NCI-H1105 treated with DMSO at 0.1 percent for 48 hours (cell line): Measurements from ENCODE around the gene TTC9.

Experiments used
- DNase-seq: peaks from one replicate; lab custom pipeline; 2025; lab: John Stamatoyannopoulos, UW

TTC9 gene

DNA sequence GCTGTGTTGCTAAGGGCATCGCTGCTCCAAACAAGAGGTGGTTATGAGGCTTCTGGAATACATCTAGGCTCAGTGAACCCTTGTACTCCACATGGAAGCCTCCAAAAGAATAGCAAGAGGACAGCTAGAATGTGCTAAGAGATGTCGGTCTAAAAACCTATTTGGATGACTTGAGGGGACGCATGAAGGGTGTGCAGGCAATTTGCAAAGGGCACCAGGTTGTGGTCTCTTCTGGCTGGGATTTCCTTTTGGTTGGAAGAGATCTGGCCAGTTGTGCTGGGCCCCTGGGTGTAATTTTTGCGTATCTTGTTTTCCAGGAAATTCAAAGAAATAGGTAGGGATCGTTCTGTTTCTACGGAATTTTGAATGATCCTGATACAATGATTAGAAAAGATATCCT is 4.2 kb downstream of the TTC9 start:
- DNase-seq = no peak

DNA sequence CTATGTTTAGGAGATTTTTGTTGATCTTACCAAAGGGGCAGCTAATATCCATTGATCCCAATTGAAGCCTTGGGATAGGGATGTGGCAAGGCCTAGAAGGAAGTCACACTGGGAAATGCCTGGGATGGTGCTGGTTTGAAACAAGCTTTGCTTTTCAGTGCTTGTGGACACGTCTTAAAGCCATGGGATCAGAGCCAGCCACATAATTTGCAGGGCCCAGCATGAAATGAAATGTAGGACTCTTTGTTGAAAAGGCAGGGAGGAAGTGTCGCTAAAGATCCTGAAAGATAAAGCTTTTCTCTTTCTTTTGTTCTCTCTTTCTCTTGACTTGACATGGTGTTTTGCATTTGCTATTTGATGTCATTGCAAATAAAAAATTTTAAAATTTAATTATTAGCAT is 5.0 kb downstream of the TTC9 start:
- no peak for DNase-seq

DNA sequence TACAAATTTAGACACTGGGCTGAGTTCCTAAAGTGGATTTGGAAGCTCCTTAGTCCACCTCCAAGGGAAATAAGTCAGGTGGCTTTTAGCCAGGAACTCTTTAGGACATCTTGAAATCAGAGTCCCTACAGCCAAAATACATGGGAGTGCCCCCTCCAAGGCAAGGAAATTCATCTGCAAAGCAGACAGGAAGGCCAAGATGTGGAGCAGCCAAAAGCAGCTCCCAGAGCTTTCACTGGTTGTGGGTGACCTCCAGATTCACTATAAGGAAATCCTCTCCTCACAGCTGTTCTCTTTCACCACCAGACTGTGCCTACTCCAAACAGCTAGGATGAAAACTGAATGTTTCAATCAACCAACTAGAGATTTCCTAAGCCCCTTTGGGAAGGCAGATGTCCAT is 6.6 kb downstream of the TTC9 start:
- DNase-seq = no peak

DNA sequence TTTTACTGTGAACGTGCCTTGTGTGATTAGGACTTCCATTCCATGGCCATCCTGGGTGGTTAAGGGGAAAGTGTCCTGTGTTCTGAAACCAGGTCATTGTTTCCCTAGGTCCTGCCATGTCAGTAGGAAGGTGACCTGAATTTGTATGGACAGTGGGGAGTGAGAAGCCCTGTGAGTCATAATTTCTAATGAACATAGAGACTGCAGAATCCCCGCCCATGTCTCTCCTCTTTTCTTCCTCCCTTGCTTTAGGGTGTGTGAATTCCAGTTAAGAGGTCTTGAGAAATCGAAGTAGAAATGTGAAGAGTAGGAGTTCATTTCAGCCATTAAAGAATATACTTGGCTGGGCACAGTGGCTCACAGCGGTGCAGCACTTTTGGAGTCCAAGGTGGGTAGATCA is 8.1 kb downstream of the TTC9 start:
- DNase-seq = no peak

DNA sequence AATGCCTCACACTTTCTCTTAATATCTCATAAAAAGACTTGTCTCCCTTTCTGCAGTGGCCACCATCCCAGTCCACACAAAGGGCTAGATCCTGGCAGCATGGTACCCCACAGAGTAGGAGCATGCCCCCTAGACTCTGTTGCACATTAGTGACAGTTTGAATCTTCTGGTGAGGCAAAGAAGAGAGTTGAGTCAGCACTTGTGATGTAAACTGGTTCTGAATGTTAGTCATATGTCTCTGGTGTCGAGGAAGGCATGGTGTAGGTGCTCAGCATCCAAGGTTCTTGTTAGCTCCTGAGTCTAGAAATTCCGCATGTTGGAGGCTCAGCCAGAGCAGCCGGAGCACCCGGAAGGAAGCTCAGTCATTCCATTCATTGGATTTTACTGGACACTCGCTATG is 9.8 kb downstream of the TTC9 start:
- no peak for DNase-seq

DNA sequence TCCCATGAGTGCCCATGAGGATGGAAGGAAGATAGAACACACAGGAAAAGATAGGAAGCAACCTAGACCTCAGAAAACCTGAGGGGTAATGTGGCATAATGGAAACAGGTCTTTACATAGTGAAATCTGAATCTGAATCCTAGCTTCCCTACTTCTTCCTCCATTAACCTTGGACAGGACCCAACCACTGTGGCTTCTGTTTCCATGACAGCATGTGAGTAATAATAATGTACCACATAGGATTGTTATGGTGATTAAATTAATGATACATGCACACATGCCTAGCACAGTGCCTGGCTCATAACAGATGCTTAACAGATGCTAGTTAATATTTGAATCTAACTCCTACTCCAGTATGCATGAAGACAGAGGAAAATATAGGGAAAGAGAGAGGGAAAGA is 11.2 kb downstream of the TTC9 start:
- no peak for DNase-seq

DNA sequence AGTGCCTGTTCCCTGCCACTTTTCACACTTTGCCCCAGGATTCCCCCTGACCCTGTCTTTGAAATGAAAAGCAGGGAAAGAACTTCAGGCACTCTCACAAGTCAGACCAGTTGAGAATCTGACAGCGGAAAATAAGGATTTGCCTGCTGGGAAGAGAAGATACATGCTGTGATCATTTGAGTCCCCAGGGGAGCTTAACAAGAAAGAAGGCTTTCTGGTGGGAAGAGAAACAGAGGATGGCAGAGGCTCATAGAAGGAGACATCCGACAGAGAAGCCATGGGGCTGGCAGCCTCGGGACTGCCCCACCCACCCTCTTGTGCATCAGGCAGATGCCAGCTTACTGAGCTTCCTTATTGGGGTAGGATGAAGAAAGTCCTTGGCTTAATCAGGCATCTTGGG is 11.9 kb downstream of the TTC9 start:
- DNase-seq = no peak

DNA sequence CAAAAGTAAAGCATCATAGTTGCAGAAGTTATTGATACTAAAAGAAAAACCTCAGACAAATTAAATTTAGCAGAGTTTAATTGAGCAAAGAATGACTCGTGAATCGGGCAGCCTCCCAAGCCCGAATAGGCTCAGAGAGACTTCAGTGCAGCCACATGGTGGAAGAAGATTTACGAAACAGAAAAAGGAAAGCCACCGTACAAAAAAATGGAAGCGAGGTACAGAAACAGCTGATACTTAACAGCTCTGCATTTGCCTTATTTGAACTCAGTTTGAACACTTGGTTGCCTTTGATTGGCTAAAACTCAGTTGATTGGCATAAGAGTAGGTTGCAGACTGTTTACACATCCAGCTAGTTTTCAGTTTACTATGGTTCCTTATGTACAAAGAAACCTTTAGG is 12.9 kb downstream of the TTC9 start:
- DNase-seq = no peak

DNA sequence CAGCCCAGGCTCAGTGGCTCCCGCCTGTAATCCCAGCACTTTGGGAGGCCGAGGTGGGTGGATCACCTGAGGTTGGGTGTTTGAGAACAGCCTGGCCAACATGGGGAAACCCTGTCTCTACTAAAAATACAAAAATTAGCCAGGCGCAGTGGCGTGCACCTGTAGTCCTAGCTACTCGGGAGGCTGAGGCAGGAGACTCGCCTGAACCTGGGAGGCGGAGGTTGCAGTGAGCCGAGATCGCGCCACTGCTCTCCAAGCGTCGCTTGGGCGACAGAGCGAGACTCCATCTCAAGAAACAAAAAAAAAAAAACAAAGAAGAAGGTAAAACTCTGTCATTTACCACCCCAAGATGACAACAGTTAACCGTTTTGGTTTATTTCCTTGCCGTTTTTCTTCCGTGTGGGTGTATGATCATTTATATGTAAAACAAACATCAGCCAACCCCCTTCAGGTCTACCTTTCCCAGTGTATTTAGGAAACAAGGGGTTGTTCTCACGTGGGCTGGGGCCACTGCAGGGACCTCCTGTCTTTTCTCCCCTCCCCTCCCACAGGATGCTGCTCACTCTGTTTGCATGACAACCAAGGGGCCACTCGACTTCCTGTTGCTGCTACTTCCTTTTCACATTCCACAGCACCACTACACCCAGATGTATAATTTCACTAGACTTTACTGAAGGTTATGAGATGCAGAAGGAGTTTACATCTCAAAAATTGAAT is 13.6 kb downstream of the TTC9 start:
- DNase-seq = no peak

DNA sequence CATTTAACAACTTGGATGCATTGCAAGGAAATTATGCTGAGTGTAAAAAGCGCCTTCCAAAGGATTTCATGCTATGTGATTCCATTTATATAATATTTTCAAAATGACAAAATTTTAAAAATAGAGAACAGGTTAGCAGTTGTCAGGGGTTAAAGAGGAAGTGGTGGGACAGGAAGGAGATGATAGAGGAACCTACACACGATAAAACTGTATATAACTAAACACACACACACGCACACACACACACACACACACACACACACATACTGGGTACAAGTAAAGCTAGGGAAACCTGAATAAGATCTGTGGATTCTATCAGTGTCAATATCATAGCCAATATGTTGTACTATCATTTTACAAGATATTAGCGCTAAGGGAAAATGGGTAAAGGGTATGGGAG is 17.2 kb downstream of the TTC9 start:
- no peak for DNase-seq

DNA sequence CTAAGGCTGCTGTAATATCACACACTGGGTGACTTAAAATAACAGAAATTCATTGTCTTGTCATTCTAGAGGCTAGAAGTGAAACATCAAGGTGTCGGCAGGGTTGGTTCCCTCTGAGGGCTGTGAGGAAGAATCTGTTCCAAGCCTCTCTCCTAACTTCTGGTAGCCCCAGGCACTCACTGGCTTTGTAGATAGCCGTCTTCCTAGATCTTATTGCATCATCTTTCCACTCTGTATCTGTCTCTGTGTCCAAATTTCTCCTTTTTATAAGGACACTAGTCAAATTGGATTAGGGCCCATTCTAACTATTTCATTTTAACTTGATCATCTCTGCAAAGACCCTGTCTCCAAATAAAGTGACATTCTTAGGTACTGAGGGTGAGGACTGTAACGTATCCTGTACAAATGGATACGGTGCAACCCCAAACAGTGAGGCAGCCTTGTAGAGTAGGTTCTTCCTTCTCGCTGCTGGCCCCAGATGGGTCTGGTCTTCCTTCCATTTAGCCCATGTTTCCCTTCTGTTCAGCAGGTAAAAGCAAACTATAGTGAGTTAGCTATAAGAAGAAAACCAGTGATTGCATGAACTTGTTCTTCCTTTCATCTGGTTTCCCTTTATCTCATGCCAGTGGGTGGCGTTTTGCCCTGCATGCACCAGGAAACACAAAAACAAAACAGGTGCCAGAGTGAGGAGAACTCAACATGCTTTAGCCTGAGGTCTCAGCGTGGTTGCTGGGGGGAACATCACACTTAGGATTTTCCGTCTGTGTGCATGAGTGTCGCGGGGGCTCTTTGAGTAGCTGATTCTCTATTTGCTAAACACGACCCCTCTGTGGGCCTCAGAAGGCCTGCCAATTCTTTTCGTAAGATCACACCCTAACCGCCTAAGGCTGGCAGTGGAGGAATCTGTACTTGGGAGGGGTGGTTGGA is 19.5 kb downstream of the TTC9 start:
- DNase-seq = no peak

DNA sequence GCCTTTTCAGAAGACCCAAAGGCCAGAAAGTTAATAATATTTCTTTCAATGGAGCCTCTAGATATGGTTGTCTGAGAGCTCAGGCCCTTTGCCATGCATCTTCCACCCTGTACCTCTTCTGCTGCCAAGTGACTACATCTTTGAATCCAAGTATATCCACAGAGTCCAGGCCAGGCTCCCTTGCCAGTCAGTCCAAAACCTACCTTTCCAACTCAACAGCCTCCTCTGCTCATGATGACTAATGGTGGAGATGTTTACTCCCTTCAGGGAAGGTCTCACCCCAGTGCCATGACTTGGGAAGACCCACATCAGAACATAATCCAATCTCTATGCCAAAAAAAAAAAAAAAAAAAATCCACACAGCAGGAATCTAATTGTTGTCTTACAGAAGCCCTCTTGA is 20.4 kb downstream of the TTC9 start:
- no peak for DNase-seq

DNA sequence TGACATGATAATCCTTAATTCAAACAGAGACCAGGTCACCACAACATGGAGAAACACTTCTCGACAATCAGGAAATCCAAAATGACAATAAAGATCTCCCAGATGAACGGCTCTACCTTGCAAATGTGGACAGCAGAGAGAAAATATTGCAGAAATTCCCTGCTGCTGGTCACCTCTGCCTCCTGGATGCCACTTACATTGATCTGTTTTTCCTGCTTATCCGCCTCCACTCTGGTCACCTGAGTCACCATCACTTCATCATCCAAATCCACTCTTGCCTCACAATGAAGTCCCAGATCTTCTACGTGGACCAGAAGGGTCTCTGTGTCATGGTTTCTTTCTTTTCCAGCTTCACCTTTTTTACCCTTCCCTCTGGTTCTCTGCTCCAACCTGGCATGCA is 21.1 kb downstream of the TTC9 start:
- no peak for DNase-seq

DNA sequence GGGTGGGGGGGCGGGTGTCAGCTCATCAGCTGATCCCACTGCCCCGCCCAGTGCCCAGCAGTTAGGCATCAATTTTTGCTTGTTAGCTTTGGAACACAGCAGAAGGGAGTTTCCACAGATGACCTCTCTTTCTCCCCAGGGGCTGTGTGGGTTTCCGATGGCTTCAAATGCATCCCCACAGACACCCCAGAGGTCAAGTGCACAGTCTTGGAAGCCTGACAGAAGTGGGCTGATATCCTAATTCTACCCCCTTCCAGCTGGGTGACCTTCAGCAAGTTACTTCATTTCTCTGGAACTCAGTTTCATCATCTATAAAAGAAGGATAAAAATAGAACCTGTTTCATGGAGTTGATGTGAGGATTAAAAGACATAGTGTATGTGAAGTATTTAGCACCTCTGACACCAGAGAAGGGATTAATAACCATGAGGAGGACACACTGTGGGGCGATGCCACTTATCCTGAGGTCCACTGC is 22.0 kb downstream of the TTC9 start:
- no peak for DNase-seq

DNA sequence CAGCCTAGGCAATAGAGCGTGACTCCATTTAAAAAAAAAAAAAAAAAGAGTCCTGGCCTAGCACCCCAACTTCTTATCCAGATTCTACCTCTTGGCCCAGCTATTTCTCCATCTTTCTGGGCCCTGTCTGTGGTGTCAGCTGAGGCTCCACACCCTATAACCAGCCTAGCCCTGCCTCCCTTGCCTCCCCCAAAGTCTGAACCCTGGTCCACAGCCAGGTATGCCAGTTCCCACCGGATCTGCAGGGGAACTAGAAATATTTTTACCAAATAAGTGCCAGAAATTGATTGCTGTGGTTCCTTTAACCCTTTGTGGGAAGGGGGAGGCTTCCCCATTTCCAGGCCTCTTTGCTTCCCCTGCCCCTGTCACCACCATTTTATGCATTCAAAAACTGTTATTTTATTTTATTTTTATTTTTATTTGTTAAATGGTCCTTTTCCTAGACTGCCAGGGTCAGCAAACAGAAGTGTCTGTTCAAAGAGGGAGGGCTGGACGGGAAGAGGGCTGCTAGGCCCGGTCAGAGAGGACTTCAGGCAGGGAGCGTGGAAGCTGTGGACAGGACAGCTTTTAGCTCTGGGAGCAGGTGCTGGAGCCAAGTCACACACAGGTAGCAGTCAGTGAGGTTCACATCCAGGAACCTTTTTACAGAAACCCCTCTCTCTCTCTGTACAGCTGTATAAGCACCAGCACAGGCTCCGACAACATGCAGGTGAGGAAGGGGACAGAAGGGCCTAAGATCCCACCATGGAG is 23.2 kb downstream of the TTC9 start:
- DNase-seq = no peak

DNA sequence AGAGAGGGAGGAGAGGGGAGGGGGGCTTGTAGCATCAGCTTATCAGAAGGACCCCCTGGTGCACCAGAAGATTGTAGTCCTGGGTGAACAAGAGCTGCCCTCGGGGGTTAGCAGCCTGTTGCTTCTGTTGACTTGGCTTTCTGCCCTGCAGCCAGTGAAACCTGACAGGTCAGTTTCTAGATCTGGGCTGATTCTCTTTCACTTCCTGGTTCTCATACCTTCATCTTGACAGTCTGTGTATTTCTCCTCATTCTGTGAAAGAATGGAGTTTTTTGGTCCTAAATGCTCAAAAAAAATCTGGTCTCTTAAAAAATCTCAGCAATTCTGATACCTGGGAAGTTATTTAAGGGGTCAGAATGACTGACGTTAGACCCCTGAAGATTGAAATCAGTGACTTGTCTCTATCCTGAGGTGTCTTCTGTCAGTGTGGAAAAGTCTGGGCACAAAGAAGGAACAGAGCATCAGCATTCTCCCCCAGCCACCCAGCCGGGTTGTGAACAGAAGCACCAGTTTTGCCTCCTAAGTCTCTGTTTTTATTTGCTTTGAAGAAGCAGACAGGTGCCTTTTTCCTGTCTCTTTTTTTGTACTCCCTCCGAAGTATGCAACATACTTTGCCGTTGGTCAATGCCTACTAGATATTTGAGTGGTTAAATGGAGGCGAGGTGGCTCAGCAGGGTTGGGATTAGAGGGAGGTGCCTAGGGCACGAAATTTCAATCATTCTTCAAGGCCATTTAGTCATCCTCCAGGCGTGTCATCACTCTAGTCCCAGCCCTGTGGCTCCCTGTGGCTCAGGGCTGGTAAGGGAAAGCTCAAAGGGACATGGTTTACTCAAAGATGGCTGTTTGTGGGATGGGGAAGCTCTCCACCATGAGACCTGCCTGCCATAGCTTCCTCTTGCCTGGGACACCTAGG is 24.0 kb downstream of the TTC9 start:
- peak; percentile 18 for DNase-seq

DNA sequence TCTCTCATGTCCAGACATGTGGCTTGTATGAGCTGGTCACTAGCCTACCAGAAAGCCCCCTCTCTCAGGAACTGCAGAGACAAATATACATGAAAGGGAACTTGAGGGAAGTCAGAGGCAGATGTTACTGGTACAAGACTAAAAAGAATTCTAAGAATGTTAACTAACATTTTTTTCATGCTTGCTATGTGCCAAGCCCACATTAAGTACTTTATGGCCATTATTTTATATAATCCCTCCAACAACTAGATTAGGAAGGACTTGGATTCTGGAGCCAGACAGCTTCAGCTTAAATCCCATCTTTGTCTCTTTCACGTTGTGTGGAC is 24.6 kb downstream of the TTC9 start:
- DNase-seq = no peak

DNA sequence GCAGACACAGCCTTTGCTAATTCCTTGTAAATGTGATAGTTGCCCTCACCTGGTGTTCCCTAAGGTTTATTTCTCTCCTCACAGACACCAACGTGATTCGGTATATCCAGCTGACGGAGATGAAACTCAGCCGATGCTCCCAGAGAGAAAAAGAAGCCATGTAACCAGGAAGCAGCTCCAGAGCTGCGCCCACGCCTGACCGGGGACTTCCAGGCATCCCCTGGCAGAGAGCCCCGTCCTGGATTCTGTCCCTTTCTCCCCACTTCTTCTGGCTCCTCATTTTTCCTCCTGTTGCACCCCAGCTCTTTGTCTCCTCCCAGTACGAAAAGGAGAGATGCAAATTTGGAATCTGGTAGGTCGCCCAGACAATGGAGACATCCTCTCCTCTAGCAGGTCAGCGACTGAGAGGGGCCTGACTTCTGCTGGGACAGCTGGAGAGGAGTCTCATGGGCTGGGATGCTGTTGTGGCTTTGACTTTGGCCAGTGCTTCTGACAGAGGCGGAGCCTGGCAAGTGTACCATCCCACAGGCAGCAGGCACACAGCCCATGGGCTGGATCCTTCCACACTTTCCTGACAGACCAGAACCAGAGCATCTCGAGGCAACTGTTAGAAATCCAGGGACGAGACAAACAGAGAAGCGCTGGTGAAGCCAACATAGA is 29.4 kb downstream of the TTC9 start:
- no peak for DNase-seq

DNA sequence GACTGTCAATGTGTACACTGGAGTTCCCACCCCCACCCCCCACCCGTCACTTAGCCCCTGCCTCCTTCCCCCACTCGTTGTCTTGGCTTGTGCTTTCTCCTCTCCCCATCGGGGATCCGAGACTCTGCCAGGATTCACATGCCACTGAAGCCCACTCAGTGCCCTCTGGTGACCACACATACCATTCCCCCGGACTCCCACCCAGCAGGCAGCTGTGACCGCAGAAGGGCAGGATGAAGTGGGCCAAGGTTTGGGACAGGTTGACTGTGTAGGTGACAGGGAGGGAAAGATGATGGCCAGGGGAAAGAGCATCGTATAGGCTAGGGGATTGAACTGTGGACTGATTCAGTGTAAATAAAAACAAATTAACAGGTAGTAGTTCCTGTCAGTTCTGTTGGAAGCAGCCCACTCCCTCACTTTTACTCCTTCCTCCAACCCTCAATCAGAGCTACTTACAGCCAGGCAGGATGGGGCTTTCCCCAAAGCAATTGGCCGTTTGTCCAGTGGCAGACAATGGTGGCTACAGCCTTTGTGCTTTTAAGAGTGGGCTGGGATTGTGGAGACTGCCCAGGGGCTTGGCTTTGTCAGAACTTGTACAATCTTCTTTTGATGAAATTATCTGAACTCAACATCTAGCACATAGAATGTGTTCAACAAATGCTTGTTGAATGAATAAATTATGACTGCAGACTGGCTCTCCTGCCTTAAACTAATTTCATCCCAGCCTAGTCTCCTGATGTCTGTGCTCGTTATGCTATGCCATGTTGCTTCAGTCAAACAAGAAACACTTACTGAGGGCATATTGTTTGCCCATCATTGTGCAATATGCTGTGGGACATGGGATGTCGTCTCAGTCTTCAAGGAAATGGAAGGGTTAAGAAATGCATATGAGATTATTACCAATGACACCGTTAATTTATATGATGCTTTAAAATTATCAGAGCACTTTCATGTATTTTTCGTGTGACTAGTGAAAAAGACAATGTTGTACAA is 30.2 kb downstream of the TTC9 start:
- DNase-seq = no peak

DNA sequence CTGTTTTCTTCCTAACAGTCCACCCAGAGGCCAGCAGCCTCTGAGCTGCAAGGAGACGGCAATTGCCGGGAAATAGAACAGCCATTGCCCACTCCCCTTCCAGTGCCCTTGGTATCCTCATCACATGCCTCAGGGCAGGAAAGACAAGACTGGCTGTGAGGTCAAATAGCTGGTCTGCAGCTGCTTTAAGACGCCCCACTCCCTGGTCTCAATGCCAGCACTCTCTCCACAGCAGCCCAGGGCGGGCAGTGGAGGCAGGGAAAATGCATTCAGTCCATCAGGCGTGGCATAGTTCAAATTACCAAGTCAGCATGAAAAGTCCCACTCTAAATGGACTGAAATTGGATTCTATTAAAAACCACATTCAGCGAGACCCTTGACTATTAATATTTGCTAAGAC is 35.6 kb downstream of the TTC9 start:
- DNase-seq = no peak
